ENCODE data around the gene PLG.
"Not testable (repeated sequence)": the region's sequence is repeated elsewhere in the genome, so short reads cannot be mapped to it uniquely, and the experiment has no call there.

Gene PLG

DNA sequence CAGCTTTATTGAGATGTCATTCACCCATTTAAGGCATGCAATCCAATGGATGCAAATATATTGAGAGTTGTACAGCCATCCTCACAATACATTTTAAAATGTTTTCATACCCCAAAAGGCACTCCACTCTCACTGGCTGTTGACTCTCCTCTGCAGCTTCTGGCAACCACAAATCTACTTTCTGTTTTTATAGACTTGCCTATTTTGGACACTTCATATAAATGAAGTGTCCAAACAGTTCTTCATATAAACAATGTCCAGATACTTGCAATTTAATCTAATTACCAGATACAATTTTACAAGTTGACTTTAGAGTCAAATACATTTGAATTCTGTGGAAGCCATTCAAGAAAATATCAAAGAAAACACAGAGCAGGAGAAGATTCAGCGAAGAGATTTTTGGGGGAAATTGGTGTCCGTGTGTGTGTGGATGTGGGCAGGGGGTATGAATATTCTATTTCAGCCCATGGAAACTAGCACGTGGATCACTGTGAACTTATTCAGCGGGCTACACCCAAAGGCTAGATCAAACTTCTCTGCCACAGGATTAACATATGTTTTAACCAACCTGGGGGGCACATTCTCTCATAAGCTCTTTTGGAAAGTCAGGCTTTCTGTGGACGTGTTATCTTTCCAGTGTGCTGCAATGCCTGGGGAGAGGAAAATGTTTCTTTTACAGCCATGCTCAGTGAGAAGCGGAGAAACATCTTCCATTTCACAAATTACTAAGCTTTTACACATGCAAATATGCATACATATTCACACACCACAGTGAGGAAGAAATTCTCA is 73.9 kb downstream of the PLG start:
- no peak for DNase-seq (ENCODE audit: low read depth)

DNA sequence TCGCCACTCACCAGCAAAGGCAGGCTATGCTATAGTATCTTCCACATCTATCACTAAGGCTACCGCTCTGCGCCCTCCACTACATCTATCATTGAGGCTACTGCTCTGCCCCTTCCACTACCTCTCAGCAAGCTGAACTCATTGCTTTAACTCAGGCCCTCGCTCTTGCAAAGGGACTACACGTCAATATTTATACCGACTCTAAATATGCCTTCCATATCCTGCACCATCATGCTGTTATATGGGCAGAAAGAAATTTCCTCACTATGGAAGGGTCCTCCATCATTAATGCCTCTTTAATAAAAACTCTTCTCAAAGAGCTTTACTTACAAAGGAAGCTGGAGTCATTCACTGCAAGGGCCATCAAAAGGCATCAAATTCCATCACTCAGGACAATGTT is 77.1 kb downstream of the PLG start:
- not testable (repeated sequence) for DNase-seq (ENCODE audit: low read depth)

DNA sequence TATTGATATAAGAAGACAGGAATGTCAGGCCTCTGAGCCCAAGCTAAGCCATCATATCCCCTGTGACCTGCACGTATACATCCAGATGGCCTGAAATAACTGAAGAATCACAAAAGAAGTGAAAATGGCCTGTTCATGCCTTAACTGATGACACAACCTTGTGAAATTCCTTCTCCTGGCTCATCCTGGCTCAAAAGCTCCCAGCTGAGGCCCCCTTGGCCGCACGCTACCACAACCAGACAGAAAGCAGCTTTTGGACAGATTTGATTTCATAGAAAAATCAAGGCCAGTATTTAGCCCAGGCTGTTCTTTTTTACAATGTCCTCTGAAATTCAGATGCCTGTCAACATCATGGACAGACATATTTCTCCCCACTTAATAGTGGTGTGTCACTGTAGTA is 78.6 kb downstream of the PLG start:
- not testable (repeated sequence) for DNase-seq (ENCODE audit: low read depth)

DNA sequence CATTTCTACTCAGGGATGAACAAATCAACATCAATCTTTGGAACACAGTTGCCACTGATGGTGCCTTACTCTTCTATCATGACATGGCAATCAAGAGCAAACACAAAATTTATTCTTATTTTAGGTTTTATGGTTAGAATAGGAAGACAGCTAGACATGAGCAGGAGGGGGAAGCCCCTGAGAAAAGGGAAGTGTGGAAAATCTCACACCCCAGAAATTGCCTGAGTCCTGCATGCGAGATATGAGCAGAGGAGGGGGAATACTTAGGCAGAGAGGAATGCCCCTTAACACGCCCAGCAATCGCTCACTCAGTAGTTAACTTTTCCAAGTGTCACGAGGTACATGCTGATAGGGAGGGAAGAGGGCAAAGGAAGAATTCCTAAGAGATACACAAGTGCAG is 79.3 kb downstream of the PLG start:
- no peak for DNase-seq (ENCODE audit: low read depth)

DNA sequence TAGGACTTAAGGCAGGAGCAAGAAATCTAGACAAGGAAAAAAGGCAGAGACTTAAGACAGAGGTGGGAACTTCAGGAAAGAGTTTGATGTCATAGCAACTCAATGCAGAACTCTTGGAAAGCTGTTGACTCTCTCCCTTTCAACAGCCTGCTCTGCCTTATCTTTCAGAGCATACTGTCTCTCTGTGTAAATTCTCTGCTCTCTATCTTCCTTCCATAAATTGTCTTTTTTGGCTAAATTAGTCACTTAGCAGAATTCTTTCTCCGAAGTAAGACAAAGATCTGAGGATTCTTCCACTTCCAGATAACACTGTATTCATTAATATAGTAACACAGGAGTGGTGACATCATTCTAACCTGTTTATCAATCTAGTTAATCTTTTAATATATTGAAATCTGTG is 80.2 kb downstream of the PLG start:
- no peak for DNase-seq (ENCODE audit: low read depth)

DNA sequence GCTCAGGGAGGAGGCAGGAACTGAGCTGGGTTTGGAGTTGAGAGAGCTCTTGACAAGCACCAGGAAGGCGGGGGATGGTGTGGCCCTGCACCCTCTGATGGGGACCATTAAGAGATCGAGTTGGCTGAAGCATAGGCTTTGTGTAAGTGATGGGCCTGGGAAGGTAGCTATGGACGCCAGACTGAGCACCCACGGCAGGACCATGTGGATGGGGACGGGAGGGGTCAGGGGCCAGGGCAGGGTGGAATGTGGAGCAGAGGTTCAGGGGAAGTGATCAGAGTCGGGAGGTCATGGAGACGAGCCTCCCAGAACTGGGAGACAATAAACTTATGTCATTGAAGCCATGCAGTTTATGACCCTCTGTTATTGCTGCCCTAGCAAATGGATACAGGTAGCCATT is 81.7 kb downstream of the PLG start:
- no peak for DNase-seq (ENCODE audit: low read depth)

DNA sequence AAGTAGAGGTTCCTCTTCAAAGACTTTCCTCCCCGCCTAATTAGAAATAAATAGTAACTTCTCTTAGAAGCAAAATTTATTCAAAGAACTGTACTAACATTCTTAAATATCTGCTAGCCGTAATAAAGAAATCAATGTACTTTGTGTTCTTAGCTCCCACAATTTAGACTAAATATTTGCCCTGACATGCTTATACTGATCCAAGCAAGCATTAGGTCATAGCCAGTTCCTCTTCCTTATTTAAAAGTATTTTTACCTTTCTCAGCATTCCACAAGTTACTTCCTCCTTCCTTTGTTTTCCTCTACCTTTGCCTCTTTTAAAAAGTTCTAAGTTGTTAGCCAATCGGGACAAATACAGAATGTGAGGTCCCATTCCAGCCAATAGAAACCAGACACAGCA is 86.1 kb downstream of the PLG start:
- not testable (repeated sequence) for DNase-seq (ENCODE audit: low read depth)

DNA sequence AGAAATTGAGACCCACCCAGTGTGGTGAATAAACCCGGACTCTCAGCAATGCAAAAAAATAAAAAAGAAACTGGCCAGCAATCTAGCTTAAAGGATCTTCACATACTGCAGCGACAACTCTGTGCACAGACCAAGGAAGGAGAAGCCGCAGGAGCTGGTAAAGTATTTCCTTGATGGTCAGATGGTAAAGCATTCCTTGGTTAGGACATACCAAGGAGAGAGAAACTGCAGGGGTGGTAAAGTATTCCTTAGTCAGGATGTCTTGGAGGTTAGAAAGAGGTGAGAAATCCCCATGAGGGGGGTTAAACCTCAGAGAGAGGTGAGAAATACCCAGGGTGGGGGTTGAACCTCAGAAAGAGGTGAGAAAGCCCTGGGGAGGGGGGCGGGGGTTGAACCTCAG is 86.8 kb downstream of the PLG start:
- no peak for DNase-seq (ENCODE audit: low read depth)

DNA sequence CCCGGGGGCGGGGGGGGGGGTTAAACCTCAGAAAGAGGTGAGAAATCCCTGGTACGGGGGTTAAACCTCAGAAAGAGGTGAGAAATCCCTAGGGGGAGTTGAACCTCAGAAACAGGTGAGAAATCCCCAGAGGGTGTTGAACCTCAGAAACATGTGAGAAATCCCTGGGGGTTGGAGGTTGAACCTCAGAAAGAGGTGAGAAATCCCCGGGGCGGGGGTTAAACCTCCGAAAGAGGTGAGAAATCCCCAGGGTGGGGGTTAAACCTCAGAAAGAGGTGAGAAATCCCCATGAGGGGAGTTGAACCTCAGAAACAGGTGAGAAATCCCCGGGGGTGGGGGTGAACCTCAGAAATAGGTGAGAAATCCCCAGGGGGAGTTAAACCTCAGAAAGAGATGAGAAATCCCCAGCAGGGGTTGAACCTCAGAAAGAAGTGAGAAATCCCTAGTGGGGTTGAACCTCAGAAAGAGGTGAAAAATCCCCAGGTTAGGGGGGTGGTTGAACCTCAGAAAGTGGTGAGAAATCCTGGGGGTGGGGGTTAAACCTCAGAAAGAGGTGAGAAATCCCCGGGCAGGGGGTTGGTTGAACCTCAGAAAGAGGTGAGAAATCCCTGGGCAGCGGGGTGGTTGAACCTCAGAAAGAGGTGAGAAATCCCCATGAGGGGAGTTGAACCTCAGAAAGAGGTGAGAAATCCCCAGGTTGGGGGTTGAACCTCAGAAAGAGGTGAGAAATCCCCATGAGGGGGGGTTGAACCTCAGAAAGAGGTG is 87.4 kb downstream of the PLG start:
- DNase-seq (ENCODE audit: low read depth), result no peak

DNA sequence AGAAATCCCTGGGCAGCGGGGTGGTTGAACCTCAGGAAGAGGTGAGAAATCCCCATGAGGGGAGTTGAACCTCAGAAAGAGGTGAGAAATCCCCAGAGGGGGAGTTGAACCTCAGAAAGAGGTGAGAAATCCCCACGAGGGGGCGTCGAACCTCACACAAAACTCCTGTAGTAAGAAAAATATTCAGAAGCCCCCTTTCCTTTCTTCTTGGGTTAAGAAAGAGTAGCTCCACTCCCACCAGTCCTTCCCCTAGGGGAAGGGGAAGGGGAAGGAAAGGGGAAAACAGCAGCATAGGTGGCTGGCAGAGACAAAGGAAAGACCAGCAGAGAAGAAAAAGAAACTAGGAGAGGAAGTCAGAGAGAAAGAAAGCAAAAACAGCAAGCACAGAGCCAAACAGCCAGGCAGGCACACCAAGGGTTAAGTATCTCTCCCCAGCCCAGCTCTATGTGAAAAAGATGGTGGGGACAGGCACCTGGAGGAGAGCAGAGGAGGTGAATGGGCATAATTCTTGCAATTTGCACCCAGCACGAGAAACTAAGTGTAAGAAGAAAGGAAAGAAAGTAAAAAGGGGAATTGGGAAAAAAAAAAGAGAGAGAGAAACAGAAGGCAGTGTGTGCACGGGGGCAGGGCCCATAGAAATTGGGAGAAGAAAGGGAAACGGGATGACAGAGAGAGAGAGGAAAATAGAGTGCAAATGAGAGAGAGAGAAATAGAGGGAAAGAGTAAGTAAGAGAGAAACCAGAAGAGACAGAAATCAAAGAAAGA is 88.2 kb downstream of the PLG start:
- DNase-seq (ENCODE audit: low read depth), result peak; percentile 1

DNA sequence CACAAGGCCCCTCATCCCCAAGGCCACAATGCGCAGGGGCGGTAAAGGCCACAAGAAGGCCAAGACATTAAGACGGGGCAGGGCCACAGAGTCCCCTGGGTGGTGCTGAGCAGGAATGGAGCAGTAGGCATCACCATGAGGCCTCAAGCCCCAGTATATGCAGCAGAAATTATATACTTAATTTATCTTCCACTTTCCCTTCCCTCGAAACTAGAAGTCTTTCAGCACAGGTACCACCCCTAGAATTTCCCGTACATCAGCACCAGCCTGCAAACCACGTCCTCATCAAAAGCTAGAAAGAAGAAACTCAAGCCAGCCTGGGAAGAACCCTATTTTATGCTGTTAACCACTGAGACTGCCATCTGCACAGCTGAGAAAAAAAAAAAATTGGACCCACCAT is 89.4 kb downstream of the PLG start:
- no peak for DNase-seq (ENCODE audit: low read depth)

DNA sequence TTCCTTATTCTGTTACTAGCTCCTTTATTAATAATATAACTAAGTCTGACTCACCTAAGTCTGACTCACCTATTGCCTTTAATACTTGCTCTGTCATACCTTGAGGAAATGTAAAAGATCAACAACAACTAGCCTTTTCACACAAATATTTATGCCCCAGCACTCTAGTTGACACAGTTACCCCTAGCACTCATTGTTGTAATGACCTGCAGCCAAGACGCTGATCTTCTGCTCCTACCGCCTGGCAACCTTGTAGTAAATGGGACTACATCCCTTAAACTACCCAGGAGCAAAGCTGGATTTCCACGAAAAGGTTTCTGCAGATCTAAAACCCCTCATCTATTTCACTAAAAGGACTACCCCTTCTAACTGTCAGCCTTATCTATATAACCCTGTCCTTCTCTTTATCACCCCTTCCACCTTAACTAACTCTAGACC is 90.0 kb downstream of the PLG start:
- DNase-seq (ENCODE audit: low read depth), result no peak

DNA sequence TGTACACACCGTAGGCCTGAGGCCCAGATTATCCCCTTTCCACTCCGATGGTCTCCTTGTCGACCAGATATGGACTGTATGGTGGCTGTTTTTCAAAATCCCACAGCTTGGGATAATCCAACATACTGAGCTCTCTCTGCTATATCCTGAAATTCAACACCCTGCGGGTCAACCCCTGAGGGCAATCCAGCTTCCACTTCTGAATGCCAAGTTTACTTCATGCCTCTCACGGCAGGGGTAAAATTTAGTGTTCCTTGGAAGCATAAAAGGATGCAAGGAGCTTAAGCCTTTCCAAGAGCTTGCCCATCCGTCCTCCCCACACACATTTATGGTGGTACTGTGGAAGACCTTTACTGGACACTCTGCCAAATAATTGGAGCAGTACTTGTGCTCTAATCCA is 90.7 kb downstream of the PLG start:
- no peak for DNase-seq (ENCODE audit: low read depth)

DNA sequence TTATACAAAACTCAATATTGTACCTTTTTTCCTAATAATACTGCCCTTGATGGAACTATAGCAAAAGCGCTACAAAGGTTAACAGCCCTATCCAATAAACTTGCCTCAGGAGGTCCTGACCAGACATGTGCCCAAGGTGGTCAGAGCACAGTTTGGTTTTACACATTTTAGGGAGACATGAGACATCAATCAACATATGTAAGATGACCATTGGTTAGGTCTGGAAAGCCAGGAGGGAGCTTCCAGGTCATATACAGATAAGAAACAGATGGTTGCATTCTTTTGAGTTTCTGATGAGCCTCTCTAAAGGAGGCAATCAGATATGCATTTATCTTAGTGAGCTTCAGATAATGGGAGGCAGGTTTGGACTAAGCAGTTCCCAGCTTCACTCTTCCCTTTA is 91.6 kb downstream of the PLG start:
- DNase-seq (ENCODE audit: low read depth), result no peak

DNA sequence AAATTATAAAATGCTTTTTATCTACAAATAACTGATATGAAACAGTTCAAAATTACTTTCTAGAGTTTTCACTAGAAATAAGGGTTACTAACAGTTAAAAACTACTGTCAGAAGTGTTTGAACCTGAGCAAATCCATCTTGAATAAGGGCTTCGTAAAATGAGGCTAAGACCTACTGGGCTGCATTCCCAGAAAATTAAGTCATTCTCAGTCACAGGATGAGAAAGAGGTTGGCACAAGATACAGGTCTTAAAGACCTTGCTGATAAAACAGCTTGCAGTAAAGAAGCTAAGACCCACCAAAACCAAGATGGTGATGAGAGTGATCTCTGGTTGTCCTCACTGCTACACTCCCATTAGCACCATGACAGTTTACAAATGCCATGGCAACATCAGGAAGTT is 93.7 kb downstream of the PLG start:
- no peak for DNase-seq (ENCODE audit: low read depth)

DNA sequence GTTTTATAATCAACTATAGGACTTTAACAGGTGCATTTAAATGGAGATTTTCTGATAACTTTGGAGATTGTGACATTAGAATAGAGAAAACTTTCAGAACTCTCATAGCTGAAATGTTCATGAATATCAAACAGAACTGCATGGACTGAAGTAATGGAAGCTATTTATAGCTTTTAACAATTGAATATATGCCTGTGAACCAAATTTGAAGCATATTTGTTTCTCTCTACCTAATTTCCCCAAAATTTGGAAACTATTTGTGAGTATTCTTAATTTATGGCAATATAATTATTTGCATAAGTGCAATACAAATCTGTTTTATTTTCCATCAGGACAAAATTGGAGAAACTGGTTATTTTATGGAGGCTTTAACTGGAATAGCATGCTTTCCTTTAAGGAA is 96.6 kb downstream of the PLG start:
- no peak for DNase-seq (ENCODE audit: low read depth)

DNA sequence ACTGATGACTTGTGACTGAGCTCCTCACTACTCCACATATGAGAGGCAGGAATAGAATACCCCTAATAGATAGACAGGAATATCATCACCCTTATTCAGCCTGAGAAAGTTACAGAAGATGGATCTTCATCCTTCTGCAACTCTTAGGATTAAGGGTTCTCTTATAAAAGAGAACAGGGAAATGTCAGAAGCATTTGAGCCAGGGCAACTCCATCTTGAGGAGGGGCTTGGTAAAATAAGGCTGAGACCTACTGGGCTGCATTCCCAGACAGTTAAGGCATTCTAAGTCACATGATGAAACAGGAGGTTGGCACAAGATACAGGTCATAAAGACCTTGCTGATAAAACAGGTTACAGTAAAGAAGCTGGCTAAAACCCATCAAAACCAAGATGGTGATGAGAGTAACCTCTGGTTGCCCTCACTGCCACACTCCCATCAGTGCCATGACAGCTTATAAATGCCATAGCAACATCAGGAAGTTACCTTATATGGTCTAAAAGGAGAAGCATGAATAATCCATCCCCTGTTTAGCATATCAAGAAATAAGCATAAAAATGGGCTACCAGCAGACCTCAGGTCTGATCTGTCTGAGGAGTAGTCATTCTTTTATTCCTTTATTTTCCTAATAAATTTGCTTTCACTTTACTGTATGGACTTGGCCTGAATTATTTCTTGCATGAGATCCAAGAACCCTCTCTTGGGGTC is 97.9 kb downstream of the PLG start:
- no peak for DNase-seq (ENCODE audit: low read depth)

DNA sequence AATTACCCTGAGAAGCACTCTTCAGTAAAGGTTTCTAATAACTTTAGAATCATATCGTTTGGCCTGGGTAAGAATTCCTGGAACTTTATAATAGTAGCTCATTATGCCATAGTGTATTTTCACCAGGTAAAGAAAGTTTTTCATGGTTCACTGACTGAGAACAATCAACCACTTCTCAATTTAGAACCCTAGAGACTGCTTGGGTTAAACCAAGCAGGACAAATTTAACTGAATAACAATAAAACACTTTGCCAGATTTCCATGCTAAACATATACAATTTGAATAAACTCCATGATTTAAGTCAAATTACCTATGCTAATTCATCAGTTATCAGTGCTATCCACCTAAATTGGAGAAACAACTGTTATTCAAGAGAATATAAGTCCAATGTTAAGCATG is 99.4 kb downstream of the PLG start:
- DNase-seq (ENCODE audit: low read depth), result no peak

DNA sequence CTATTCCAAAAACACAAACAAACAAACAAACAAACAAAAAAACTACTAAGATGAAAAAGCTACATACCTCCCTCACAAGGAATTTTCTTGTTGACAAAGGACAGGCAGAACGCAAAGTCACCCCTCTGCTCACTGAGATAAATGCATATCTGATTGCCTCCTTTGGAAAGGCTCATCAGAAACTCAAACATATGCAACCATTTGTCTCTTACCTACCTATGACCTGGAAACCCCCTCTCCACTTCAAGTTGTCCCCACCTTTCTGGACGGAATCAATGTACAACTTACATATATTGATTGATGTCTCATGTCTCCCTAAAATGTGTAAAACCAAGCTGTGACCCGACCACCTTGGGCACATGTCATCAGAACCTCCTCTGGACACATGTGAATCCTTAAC is 100.0 kb downstream of the PLG start:
- DNase-seq (ENCODE audit: low read depth), result not testable (repeated sequence)
